ENCODE data around the gene SNCB. TPM values are rescaled to one million over a fixed set of nuclear protein-coding genes. Genes with fewer than 3 reads are reported as not detected.

Gene SNCB
- total RNA-seq, 4 donors from 2014 or later: not detected

- no peak overlapping the region for H3K4me3 ChIP-seq
- WGBS, 2 donors (ENCODE audit: low coverage in 1 of 2): 55 to 71% methylated on average over 1 to 2 of the region's 2 CpGs
- H3K4me1 ChIP-seq: peaks cover 0 to 17% (median 14%) of the 10 kb centered on the region in 4 donors
- peaks cover 95% of the 10 kb centered on the region for H3K27me3 ChIP-seq
- no peak for DNase-seq
- TF ChIP-seq CTCF (IDR thresholded peaks at IDR 0.05): no peak
- TF ChIP-seq EP300 (IDR thresholded peaks at IDR 0.05; ENCODE audit: low read depth): no peak
- no peak for TF ChIP-seq POLR2AphosphoS5 (IDR thresholded peaks at IDR 0.05)
- no peak for TF ChIP-seq POLR2A (IDR thresholded peaks at IDR 0.05)
- in situ Hi-C loops (cut with MboI; ENCODE audit: low pct_ligation_motif_present in 1 of 4, low pct_unique_long_range_greater_than_20kb in 1 of 4, low sequenced_read_pairs in 3 of 4): no loop called here
- H3K27ac ChIP-seq: no peak overlapping the region
- no peaks in the 10 kb centered on the region for H3K36me3 ChIP-seq
- no peaks in the 10 kb centered on the region for H3K9me3 ChIP-seq
- intact Hi-C loops (cut with DNase I; ENCODE audit: low total_unique reads): no loop called here
Measured at GRCh38 chr5:176625512-176625911, 4.8 kb downstream of the SNCB start.

- no peak for DNase-seq
- H3K4me3 ChIP-seq: no peak overlapping the region
- WGBS, 2 donors (ENCODE audit: low coverage in 1 of 2): 54 to 71% methylated on average over 4 to 9 of the region's 9 CpGs
- intact Hi-C loops (cut with DNase I; ENCODE audit: low total_unique reads) (no loop called here), in situ Hi-C loops (cut with MboI; ENCODE audit: low pct_ligation_motif_present in 1 of 4, low pct_unique_long_range_greater_than_20kb in 1 of 4, low sequenced_read_pairs in 3 of 4) (no loop called here)
- no peak overlapping the region for H3K27ac ChIP-seq
- peaks cover 95% of the 10 kb centered on the region for H3K27me3 ChIP-seq
- peaks cover 2 to 16% (median 12%) of the 10 kb centered on the region in 4 donors for H3K4me1 ChIP-seq
- H3K36me3 ChIP-seq: no peaks in the 10 kb centered on the region
- H3K9me3 ChIP-seq: no peaks in the 10 kb centered on the region
- no peak for TF ChIP-seq POLR2AphosphoS5 (IDR thresholded peaks at IDR 0.05)
- TF ChIP-seq EP300 (IDR thresholded peaks at IDR 0.05; ENCODE audit: low read depth): no peak
- TF ChIP-seq CTCF (IDR thresholded peaks at IDR 0.05): no peak
- no peak for TF ChIP-seq POLR2A (IDR thresholded peaks at IDR 0.05)
Measured at GRCh38 chr5:176624938-176625337, 5.4 kb downstream of the SNCB start.

- WGBS, 2 donors (ENCODE audit: low coverage in 1 of 2): 53% methylated on average over 4 of the region's 4 CpGs; no CpG with 5 or more reads in 1 of the 2 donors
- H3K27me3 ChIP-seq: peaks cover 95% of the 10 kb centered on the region
- in situ Hi-C loops (cut with MboI; ENCODE audit: low pct_ligation_motif_present in 1 of 4, low pct_unique_long_range_greater_than_20kb in 1 of 4, low sequenced_read_pairs in 3 of 4) (no loop called here), intact Hi-C loops (cut with DNase I; ENCODE audit: low total_unique reads) (no loop called here)
- H3K36me3 ChIP-seq: no peaks in the 10 kb centered on the region
- no peaks in the 10 kb centered on the region for H3K9me3 ChIP-seq
- TF ChIP-seq CTCF (IDR thresholded peaks at IDR 0.05) (no peak), POLR2A (IDR thresholded peaks at IDR 0.05) (no peak), POLR2AphosphoS5 (IDR thresholded peaks at IDR 0.05) (no peak), EP300 (IDR thresholded peaks at IDR 0.05; ENCODE audit: low read depth) (no peak)
- H3K4me3 ChIP-seq: no peak overlapping the region
- DNase-seq: no peak
- peaks cover 6 to 16% (median 12%) of the 10 kb centered on the region in 4 donors for H3K4me1 ChIP-seq
- H3K27ac ChIP-seq: no peak overlapping the region
Measured at GRCh38 chr5:176624142-176624541, 6.2 kb downstream of the SNCB start.

- Histone ChIP-seq H3K27me3 (peaks cover 93% of the 10 kb centered on the region), H3K4me3 (no peak overlapping the region), H3K36me3 (no peaks in the 10 kb centered on the region), H3K9me3 (no peaks in the 10 kb centered on the region), H3K4me1 (peaks cover 6 to 20% (median 14%) of the 10 kb centered on the region in 4 donors), H3K27ac (no peak overlapping the region)
- in situ Hi-C loops (cut with MboI; ENCODE audit: low pct_ligation_motif_present in 1 of 4, low pct_unique_long_range_greater_than_20kb in 1 of 4, low sequenced_read_pairs in 3 of 4) (no loop called here), intact Hi-C loops (cut with DNase I; ENCODE audit: low total_unique reads) (no loop called here)
- no peak for DNase-seq
- 52% methylated on average over 11 of the region's 13 CpGs; no CpG with 5 or more reads in 1 of the 2 donors for WGBS, 2 donors (ENCODE audit: low coverage in 1 of 2)
- no peak for TF ChIP-seq CTCF (IDR thresholded peaks at IDR 0.05)
- TF ChIP-seq POLR2AphosphoS5 (IDR thresholded peaks at IDR 0.05): no peak
- no peak for TF ChIP-seq POLR2A (IDR thresholded peaks at IDR 0.05)
- no peak for TF ChIP-seq EP300 (IDR thresholded peaks at IDR 0.05; ENCODE audit: low read depth)
Measured at GRCh38 chr5:176621661-176622079, 8.7 kb downstream of the SNCB start.
